Glomerular endothelial cell (primary cell): ENCODE measurements around the gene FGF2. TPM values are rescaled to one million over a fixed set of nuclear protein-coding genes. Genes with fewer than 3 reads are reported as not detected.
"Not testable (repeated sequence)": the region's sequence is repeated elsewhere in the genome, so short reads cannot be mapped to it uniquely, and the experiment has no call there.

Experiments used
- DNase-seq: peaks from one replicate; pipeline ENCODE4 v3.0.0-alpha.2; 2011; ENCODE audit warnings: low read depth, low spot score; ENCODE audit errors: extremely low read depth
- total RNA-seq: library from RNA; depleted of rRNA; stranded (reverse); fragments of >200 nt; gene quantifications from 2 replicates; pipeline ENCODE4 v1.2.3, GENCODE V29; 2015

FGF2 gene
- total RNA-seq: 3.0 and 4.9 TPM in 2 replicates

- DNase-seq: no peak
Measured at GRCh38 chr4:122826553-122827257, at the start of gene FGF2. Gene FGF2 (plus strand): TSS chr4:122826831. CDS start chr4:122827175, 344 bp downstream.

GRCh38 chr4:122776916-122777315, 49.7 kb upstream of the FGF2 start:
- DNase-seq: no peak

DNA sequence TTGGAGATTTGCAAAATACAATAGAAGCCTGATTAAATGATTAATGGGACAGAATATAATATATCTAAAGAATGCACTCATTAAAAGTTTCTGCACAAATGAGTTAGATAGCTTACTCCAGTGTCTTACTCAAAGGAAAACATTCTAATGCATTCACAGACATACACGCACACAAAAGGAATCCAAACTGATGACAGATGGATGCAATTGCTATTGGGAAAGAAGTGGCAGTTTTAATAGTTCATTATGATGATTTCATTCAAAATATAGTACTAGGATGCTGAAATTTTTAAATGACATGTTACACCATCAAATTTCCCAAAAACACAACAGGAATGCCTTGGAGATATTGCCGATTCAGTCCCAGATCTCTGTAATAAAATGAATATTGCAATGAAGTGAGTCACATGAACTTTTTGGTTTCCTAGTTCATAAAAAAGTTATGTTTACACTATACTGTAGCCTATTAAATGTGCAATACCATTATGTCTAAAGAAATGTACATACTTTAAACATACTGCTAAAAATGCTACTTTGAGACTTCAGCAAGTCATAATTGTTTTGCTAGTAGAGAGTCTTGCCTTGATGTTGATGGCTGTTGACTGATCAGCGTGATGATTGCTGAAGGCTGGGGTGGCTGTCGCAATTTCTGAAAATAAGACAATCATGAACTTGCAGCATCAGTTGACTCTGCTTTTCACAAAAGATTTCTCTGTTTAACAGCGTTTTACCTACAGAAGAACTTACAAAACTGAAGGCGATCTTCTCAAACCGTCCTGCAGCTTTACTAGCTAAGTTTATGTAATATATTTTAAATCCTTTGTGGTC, 48.6 kb upstream of the FGF2 start:
- no peak for DNase-seq

DNA sequence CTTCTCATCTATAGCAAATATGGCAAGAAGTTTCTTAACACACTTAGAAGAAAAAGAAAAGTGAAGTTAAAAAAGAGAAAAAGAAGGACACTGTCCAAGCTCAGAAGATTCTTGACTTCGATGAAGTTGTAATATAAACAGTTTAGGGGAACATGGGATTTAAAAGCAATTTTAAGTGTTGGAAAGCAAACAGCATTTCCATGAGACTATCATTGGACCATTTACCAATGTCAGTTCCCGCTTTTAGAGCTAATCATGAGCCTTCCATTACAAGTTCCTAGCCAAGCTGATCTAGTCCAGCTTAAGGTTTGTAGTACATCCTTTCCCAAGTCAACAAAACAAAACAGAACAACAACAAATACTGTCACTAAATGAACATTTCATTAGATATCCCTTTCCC, 45.1 kb upstream of the FGF2 start:
- DNase-seq: no peak

DNA sequence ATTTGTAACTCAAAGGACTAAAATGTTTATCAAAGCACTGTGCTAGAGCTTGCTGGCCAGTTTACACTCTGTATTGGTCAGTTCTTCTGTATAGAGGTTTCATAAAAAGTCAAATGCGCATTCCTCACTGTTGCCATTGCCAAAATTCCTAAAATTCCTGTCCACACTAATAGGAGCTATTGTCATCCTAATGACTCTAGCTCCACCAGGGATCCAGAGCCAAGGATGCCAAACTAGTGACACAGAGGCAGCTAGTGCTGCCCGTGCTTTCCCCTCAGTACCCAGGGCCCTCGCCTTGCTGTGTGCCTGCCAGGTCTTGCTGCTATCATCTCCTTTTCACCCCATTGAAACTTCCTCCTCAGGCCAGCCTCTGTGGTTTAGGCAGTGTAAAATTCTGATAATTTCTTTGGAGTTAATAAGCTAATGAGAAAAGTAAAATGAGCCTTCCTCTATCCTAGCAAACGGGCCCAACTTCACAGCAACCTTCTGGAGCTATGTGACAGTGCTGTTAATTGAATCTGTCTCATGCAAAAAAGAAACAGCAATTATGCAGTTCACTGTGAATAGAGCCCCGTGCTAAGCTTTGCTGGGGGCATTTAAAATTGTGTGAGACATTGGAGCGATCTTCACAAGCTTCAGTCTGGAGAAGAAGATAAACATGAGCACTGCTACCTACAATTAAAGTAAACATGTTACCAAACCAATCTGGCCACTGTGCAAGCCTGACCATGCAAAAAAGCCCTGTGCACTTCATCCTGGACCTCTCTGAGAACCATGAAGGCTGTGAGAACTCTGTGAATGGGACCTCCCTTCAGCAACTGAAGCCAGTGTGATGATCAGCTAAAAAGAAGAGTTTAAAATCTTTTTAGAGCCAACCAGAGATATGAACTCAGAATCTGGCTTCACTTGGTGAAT, 43.1 kb upstream of the FGF2 start:
- peak; percentile 83 for DNase-seq

GRCh38 chr4:122784261-122784660, 42.4 kb upstream of the FGF2 start:
- DNase-seq: no peak

GRCh38 chr4:122785099-122785498, 41.5 kb upstream of the FGF2 start:
- no peak for DNase-seq

DNA sequence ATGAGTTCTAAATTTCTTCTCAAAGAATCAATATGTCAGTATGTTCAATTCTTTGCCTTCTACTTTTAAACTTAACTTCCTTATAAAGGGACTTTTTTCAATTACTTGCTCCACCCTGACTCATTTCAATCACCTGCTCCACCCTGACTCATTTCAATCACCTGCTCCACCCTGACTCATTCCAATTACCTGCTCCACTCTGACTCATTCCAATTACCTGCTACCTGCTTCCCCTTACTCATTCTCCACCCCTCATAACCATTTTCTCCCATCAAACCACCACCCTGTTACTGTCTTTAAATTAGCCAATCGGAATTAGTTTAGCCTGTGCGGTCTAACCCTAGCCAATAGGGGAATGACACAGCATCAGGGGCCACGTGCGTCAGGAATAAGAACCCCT, 40.3 kb upstream of the FGF2 start:
- DNase-seq: not testable (repeated sequence)

DNA sequence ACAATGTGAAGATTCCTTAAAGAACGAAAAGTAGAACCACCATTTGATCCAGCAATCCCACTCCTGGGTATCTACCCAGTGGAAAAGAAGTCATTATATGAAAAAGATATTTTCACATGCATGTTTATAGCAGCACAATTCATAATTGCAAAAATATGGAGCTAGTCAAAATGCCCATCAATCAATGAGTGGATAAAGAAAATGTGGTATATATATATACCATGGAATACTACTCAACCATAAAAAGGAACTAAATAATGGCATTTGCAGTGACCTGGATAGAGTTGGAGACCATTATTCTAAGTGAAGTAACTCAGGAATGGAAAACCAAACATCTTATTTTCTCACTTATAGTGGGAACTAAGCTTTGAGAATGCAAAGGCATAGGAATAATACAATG, 39.7 kb upstream of the FGF2 start:
- not testable (repeated sequence) for DNase-seq

DNA sequence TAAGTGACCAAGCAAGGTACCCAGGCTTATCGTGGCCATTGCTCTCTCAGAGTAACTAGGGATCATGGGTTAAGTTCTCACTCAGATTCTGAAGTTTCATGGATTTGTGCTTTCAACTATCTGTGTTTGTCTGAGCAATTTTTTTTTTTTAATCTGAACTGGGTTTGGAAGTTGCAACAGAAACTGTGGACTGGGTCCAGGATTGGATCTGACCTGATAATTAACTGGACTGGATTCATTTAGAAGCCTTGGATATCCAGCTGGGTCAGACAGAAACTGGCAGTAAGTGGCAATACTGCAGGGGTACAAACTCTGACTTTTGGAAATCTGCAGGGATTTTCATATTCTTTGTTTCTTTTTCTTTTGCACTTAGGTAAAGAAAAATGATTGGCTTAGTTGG, 38.7 kb upstream of the FGF2 start:
- no peak for DNase-seq

GRCh38 chr4:122788935-122789334, 37.7 kb upstream of the FGF2 start:
- no peak for DNase-seq

DNA sequence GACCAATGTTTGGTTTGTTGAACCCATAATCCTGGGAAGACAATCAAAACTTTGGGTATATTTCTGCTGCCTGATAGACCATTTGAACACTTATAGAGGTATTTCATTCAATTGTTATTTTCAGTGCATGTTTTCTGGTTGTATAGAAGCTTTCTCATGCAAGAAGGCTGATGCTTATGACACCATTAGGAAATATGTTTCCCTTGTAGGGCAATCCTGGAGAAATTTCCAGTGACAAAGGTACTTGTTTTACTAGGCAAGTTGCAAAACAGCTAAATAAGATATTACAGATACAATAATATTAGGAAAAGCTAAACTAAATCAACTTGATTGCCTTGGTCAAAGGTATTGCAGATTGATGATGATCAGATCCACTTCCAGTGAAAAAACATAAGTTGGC, 32.8 kb upstream of the FGF2 start:
- DNase-seq: no peak

DNA sequence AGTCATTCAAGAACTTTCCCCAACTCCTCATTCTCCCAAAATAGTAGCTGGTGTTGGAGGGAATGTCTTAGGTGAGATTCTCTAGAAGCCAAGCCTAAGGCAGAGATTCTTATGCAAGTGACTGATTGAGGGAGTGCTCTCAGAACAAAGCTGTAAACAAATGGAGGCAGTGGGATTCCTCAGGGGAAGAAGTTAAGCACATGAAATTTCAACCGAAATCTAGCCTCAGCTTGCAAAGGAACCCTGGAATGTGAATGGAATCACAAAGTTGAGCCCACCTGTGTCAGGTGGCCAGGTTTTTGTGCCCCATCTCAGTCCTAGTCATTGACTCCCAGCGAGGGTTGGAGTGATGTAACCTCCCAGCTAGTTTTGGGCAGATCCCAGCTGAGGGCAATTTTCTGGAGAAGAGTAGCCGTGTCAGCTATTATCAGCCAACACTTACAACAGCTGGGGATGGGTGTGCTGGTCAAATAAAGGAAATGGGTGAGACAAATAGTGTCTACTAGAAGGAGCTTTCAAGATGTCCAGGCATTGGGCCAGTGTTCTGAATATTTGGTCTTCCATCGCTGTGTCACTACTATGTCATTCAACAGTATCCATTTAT, 29.7 kb upstream of the FGF2 start:
- DNase-seq: no peak

DNA sequence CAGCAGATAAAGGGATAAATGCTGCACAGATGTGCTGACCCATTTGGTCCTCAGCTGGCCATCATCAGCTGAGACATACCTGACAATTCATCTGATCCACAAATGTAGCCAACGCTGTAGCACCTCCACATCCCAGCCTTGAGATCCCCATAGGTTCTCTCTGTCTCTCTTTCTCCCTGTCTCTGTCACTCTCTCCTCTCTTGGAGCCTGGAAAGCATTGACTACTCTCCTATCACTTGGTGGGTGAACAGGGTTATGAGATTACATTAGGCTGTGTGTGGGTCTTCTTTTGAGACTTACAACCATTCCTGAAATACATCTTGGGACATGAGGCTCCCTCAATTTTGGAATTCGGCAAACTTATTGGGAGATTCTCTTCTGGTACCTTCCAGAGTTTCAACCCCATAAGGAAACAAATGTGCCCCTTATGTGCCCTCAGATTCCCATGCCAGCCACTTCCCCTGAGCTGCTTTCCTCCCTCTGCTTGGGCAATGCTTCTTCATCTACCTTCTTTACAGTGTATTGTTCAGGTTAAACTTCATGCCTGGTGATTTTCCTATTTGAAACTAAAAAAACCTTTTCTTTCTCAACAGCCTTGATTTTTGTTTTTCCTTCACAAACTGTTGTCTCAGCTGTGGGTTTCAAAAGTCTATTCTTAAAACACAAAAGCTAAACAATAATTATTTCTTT, 29.1 kb upstream of the FGF2 start:
- no peak for DNase-seq

DNA sequence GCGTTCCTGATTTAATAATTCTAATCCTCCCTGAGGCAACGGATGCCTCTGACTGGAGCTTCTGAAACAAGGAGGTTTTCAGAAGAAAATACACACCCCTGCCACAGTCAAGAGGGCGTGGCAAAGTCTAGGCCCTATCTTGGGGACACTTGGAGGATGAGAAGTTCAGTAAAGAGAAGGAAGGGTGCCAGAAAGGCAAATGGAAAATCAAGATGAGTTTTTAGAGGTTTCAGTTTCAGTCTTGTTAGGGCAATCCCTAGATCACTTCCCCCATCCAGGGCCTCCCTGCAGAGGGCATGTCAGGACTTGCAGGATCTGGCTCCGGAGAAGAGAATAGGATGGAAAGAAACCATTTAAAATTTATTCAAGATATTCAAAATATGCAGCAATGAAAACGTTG, 28.5 kb upstream of the FGF2 start:
- no peak for DNase-seq

- DNase-seq: no peak
Measured at GRCh38 chr4:122798917-122799316, 27.7 kb upstream of the FGF2 start.

GRCh38 chr4:122803788-122804208, 22.8 kb upstream of the FGF2 start:
- DNase-seq: no peak

GRCh38 chr4:122806981-122807679, 19.5 kb upstream of the FGF2 start:
- DNase-seq: no peak

DNA sequence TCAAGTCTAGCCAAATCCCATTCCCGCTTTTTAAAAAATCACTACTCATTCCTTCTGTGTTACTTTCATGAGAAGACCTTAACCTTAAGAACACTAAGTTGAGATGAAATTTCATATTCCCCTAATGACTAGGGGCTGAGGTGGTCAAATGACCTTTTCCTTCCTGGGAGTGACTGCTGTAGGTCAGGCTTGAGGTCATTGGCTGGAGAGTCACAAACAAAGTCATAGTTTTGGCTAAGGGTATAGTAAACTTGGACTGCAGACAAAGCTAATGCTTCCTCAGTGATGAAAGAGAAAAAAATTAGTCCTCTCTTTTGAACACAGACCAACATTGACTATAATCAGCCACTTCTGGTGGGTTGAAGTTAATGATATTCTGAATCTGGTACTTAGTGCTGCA, 16.0 kb upstream of the FGF2 start:
- DNase-seq: no peak

- DNase-seq: not testable (repeated sequence)
Measured at GRCh38 chr4:122811781-122812180, 14.8 kb upstream of the FGF2 start.
